Activated naive CD8-positive, alpha-beta T cell treated with anti-CD3 and anti-CD28 coated beads for 36 hours (primary cell): Measurements from ENCODE around the gene GTSE1. TPM values are rescaled to one million over a fixed set of nuclear protein-coding genes. Genes with fewer than 3 reads are reported as not detected.

Source experiments
- DNase-seq: peaks from one replicate; pipeline ENCODE4 v3.0.0; 2021
- H3K27ac Mint-ChIP-seq: one replicate; pipeline ENCODE4 v1.8.0; 2022; ENCODE audit warnings: mild to moderate bottlenecking, moderate library complexity, mixed read lengths
- H3K27me3 Mint-ChIP-seq: one replicate; pipeline ENCODE4 v1.8.0; 2022; ENCODE audit warnings: mild to moderate bottlenecking, mixed read lengths
- H3K36me3 Mint-ChIP-seq: one replicate; pipeline ENCODE4 v1.8.0; 2021; ENCODE audit warnings: mild to moderate bottlenecking, mixed read lengths
- H3K4me1 Mint-ChIP-seq: one replicate; pipeline ENCODE4 v1.8.0; 2021; ENCODE audit warnings: mixed read lengths
- H3K4me3 Mint-ChIP-seq: one replicate; pipeline ENCODE4 v1.8.0; 2022; ENCODE audit warnings: mild to moderate bottlenecking, moderate library complexity, mixed read lengths
- H3K9me3 Mint-ChIP-seq: one replicate; pipeline ENCODE4 v1.8.0; 2022; ENCODE audit warnings: mixed read lengths
- total RNA-seq, 2 experiments: library from RNA; stranded (reverse); gene quantifications; one replicate each; pipeline ENCODE4 v1.2.3, GENCODE V29; 2021

The GTSE1 gene
- total RNA-seq, 2 experiments from 2014 or later = 37.3 to 42.0 TPM

DNA sequence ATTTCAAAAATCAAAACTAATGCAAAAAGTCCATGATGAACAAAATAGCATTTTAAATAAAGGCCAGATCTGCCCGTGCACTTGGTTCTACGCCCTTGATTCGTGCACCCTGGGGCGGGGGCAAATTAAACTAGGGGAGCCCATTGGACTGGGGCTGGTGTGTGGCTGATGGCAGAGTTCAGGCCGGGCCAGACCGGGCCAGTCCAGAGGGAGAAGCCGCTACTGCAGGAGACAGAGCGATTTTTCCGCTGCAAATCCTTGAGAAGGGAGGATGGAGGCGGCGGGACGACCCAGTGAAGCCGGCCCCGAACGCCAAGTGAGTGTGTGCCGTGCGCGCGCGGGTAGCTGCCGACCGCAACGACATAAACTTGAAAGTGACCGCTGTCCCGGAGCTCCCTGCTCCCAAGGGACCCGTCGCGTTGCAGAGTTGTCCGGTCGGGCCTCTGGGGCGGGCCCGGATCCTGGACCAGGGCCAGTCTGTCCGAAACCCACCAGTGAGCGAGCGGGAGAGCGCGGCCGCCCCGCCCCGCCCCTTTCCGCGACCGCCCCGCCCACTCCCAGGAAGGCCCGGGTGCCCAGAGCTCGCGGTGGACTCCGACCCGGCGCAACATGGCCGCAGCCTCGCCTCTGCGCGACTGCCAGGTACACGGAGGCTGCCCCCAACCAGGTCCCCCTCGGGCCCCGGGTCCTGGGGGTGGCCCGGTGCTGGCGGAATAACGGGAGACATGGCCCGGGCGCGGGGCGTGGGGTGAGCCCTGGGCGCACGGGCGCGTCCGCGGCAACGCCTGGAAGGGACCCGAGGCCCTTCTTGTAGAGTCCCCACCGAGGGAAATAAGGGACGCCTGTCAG, 29.0 kb upstream of the GTSE1 start, which contains the start of gene TTC38:
TSS of gene TTC38 (plus strand) at position 578 of the 849 bp plus-strand sequence. CDS start at position 610, 32 bp downstream.
- Mint-ChIP-seq H3K27me3 (peaks cover 41% of the 10 kb centered on the region), H3K36me3 (peaks cover 4% of the 10 kb centered on the region), H3K4me3 (peak within 1 kb of the TSS; percentile 86), H3K27ac (peak within 1 kb of the TSS; percentile 60), H3K4me1 (peaks cover 8% of the 10 kb centered on the region), H3K9me3 (peaks cover 7% of the 10 kb centered on the region)
- peak; percentile 52 for DNase-seq

DNA sequence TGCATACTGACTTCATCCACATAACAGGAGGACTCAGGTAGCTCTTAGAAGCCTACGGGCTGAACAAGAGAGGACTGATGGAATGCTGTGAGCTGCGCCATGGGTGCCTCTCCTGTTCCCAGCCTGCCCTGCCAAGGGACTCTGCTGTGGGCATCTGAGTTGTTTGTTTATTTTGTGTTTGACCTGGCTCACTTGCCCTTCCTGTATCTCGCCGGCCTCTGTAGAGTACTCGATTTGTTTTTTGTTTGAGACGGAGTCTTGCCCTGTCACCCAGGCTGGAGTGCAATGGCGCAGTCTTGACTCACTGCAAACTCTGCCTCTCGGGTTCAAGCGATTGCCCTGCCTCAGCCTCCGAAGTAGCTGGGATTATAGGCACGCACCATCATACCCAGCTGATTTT, 27.1 kb upstream of the GTSE1 start:
- Mint-ChIP-seq H3K4me3 (no peak overlapping the region), H3K27me3 (peaks cover 26% of the 10 kb centered on the region), H3K9me3 (peaks cover 7% of the 10 kb centered on the region), H3K27ac (no peak overlapping the region), H3K4me1 (peaks cover 8% of the 10 kb centered on the region), H3K36me3 (peaks cover 4% of the 10 kb centered on the region)
- no peak for DNase-seq

- Mint-ChIP-seq H3K27ac (no peak overlapping the region), H3K4me1 (peaks cover 6% of the 10 kb centered on the region)
- no peak for DNase-seq
Measured at GRCh38 chr22:46272196-46272595, 24.5 kb upstream of the GTSE1 start.

DNA sequence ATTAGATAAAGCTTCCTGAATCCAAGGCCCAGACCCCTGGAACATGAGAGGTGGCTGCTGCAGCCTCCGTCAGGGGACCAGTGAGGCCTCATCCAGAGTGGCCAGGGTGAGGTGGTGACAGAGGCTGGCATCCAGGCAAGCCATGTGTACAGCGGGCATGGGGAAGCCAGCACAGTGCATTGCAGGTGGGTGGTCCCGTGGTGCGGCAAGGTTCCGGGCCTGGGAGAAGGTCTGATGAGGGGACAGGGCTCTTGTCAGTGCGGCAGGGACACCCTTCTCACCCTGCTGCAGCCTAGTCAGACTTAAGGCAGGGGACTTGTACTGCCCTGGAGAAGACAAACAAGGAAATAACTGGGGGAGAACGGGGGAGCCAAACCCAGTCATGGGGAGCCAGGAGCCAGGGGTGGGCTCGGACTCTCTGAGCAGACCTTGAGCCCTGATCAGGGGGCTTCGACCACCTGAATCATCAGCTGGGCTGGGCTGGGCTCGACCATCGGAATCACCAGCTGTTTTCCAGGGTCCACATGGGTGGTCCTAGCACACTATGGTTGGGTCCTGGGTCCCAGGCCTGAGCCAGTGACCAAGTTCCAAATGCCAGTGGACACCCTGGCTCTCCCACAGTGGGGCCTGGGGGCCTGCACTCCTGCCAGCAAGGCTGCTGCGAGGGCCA, 23.8 kb upstream of the GTSE1 start:
- no peak for DNase-seq
- Mint-ChIP-seq H3K27ac (no peak overlapping the region), H3K9me3 (peaks cover 2% of the 10 kb centered on the region), H3K4me1 (peaks cover 3% of the 10 kb centered on the region), H3K27me3 (no peaks in the 10 kb centered on the region), H3K36me3 (peaks cover 14% of the 10 kb centered on the region), H3K4me3 (no peak overlapping the region)

More at GRCh38 chr22:46272196-46272595, 24.5 kb upstream of the GTSE1 start:
- Mint-ChIP-seq H3K9me3 (peaks cover 2% of the 10 kb centered on the region), H3K36me3 (peaks cover 11% of the 10 kb centered on the region), H3K27me3 (peaks cover 4% of the 10 kb centered on the region), H3K4me3 (no peak overlapping the region)

GRCh38 chr22:46273432-46274148, 23.1 kb upstream of the GTSE1 start:
- DNase-seq = no peak
- peaks cover 2% of the 10 kb centered on the region for H3K9me3 Mint-ChIP-seq
- peaks cover 14% of the 10 kb centered on the region for H3K36me3 Mint-ChIP-seq
- H3K27ac Mint-ChIP-seq = no peak overlapping the region
- no peaks in the 10 kb centered on the region for H3K27me3 Mint-ChIP-seq
- no peak overlapping the region for H3K4me3 Mint-ChIP-seq
- no peaks in the 10 kb centered on the region for H3K4me1 Mint-ChIP-seq

DNA sequence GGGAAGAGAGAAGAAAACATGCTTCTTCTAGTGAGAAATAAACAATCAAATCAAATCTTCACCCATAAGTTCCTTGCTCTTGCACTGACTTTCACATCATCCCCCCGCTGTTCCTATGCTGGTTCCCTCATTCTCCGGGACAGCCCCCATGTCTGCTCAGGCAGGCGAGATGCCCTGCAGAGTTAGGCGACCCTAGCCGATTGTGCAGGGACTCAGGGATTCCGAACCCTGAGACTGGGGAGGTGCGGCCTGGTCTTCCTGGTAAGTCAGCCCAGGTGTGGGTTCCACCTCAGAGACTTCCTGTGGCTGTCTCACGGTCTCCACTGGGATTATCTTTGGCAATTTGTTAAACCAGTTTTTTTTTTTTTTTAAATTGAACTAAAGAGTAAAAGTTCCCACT, 22.3 kb upstream of the GTSE1 start:
- H3K9me3 Mint-ChIP-seq = peaks cover 2% of the 10 kb centered on the region
- no peak overlapping the region for H3K4me3 Mint-ChIP-seq
- peaks cover 14% of the 10 kb centered on the region for H3K36me3 Mint-ChIP-seq
- no peak for DNase-seq
- no peaks in the 10 kb centered on the region for H3K27me3 Mint-ChIP-seq
- no peak overlapping the region for H3K27ac Mint-ChIP-seq
- H3K4me1 Mint-ChIP-seq = no peaks in the 10 kb centered on the region

GRCh38 chr22:46275455-46276122, 21.1 kb upstream of the GTSE1 start:
- H3K27ac Mint-ChIP-seq = no peak overlapping the region
- DNase-seq = no peak
- peaks cover 2% of the 10 kb centered on the region for H3K9me3 Mint-ChIP-seq
- no peaks in the 10 kb centered on the region for H3K27me3 Mint-ChIP-seq
- H3K36me3 Mint-ChIP-seq = peaks cover 14% of the 10 kb centered on the region
- H3K4me3 Mint-ChIP-seq = no peak overlapping the region
- H3K4me1 Mint-ChIP-seq = no peaks in the 10 kb centered on the region

- no peaks in the 10 kb centered on the region for H3K27me3 Mint-ChIP-seq
- H3K4me3 Mint-ChIP-seq = no peak overlapping the region
- H3K4me1 Mint-ChIP-seq = no peaks in the 10 kb centered on the region
- peaks cover 2% of the 10 kb centered on the region for H3K9me3 Mint-ChIP-seq
- DNase-seq = no peak
- H3K27ac Mint-ChIP-seq = no peak overlapping the region
- H3K36me3 Mint-ChIP-seq = peaks cover 14% of the 10 kb centered on the region
Measured at GRCh38 chr22:46276563-46276962, 20.1 kb upstream of the GTSE1 start.

- no peak for DNase-seq
- Mint-ChIP-seq H3K9me3 (peaks cover 2% of the 10 kb centered on the region), H3K4me3 (no peak overlapping the region), H3K27me3 (no peaks in the 10 kb centered on the region), H3K4me1 (no peaks in the 10 kb centered on the region), H3K36me3 (peaks cover 14% of the 10 kb centered on the region), H3K27ac (no peak overlapping the region)
Measured at GRCh38 chr22:46278656-46279645, 17.7 kb upstream of the GTSE1 start.

- Mint-ChIP-seq H3K4me1 (no peaks in the 10 kb centered on the region), H3K27me3 (no peaks in the 10 kb centered on the region), H3K36me3 (peaks cover 12% of the 10 kb centered on the region), H3K27ac (no peak overlapping the region), H3K4me3 (no peak overlapping the region), H3K9me3 (peaks cover 2% of the 10 kb centered on the region)
- no peak for DNase-seq
Measured at GRCh38 chr22:46280063-46280817, 16.4 kb upstream of the GTSE1 start.

DNA sequence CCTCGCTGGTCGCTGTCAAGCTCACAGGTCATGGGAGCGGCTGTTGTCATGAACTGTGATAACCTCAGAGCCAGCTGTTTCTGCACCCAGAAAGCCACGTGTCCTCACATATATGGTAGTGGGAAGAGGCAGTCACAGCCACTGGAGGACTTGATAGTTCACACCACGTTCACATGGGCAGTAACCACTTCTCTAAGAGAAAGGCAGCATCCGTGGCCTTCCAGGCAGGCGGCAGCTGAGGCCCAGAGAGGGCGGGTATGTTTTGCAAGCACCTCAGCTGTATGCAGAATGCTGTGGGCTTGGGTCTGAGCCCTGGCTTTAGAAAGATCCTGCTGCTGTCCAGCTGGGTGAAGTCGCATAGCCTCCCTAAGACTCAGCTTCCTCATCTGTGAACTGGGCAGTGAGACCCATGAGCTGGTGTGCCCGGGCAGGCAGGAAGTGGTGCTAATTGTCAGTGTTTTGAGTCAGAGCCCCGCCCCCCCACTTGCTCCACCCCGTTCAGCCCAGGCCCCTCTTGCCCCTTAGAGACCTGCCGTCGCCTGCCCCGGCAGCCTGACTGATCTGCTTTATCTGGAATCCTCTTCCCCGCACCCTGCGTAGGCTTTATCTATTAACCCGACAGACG, 15.6 kb upstream of the GTSE1 start:
- Mint-ChIP-seq H3K27ac (no peak overlapping the region), H3K9me3 (no peaks in the 10 kb centered on the region), H3K36me3 (peaks cover 6% of the 10 kb centered on the region), H3K27me3 (no peaks in the 10 kb centered on the region), H3K4me1 (no peaks in the 10 kb centered on the region), H3K4me3 (no peak overlapping the region)
- no peak for DNase-seq

DNA sequence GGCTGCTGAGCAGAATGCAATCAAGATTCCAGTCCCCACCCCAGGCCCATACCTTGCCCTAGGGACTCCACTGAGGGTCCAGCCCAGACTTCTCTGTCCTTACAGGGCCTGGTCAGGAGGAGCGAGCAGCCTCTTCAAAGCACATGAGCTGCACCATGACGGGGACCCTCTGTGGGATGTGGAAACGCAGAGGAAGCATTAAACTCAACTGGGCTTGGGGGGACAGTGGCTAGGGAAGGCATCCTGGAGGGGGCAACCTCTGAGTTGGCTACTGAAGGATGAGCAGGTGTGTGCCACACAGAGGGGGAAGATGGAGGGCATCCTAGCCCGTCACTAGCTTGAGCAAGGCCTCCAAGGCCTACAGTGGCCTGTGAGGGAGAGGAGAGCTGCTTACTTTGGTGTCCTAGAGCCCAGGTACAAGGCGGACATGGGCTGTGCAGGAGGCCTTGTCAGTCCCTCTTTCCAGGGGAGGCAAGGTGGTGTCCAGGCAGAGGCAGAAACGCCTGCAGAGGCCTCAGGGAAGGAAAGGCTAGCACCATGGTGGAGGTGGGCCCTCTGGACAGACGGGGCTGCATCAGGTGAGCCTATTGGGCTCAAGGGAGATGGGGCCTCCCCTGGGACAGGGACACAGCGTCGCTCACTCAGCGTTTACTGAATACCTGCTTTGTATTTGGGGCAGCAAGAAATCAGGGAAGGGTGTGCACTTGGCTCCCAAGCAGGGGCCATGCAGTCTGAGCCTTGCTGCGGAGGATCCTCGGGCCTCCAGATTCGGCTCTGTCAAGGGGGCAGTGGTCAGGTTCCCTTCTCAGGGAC, 14.6 kb upstream of the GTSE1 start:
- no peak overlapping the region for H3K27ac Mint-ChIP-seq
- no peaks in the 10 kb centered on the region for H3K4me1 Mint-ChIP-seq
- no peak overlapping the region for H3K4me3 Mint-ChIP-seq

More for the DNA sequence above, 14.6 kb upstream of the GTSE1 start:
- H3K9me3 Mint-ChIP-seq = no peaks in the 10 kb centered on the region
- H3K36me3 Mint-ChIP-seq = peaks cover 8% of the 10 kb centered on the region
- no peaks in the 10 kb centered on the region for H3K27me3 Mint-ChIP-seq
- no peak for DNase-seq
